ENCODE data around the gene INSR.

The INSR gene

GRCh38 chr19:7202888-7203287 is 91.3 kb downstream of the INSR start:
- H3K4me1 Mint-ChIP-seq = peaks cover 22% of the 10 kb centered on the region
- ATAC-seq (no peak), DNase-seq (no peak)
- no peak overlapping the region for H3K4me3 Mint-ChIP-seq
- H3K27ac Mint-ChIP-seq = no peak overlapping the region
- peaks cover 33% of the 10 kb centered on the region for H3K27me3 Mint-ChIP-seq
- no peaks in the 10 kb centered on the region for H3K9me3 Mint-ChIP-seq

DNA sequence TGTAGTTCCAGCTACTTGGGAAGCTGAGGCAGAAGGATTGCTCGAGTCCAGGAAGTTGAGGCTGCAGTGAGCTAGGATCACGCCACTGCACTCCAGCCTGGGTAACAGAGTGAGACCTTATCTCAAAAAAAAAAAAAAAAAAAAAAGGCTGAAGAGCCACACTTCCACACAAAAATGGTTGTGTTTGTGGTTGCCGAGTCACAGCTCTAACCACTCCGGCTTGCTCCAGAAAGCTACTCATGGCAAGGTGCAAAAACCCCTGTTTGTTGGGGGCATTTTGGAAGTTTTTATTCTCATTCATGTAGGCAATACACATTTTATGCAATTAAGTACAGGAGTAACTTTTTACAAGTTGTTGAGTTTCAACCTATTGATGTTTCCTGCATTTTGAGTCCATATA is 93.5 kb downstream of the INSR start:
- Mint-ChIP-seq H3K4me3 (no peak overlapping the region), H3K27me3 (peaks cover 33% of the 10 kb centered on the region), H3K9me3 (no peaks in the 10 kb centered on the region), H3K27ac (no peak overlapping the region), H3K4me1 (peaks cover 16% of the 10 kb centered on the region)
- DNase-seq (peak in 1 of 2 donors; percentile 42), ATAC-seq (no peak)

DNA sequence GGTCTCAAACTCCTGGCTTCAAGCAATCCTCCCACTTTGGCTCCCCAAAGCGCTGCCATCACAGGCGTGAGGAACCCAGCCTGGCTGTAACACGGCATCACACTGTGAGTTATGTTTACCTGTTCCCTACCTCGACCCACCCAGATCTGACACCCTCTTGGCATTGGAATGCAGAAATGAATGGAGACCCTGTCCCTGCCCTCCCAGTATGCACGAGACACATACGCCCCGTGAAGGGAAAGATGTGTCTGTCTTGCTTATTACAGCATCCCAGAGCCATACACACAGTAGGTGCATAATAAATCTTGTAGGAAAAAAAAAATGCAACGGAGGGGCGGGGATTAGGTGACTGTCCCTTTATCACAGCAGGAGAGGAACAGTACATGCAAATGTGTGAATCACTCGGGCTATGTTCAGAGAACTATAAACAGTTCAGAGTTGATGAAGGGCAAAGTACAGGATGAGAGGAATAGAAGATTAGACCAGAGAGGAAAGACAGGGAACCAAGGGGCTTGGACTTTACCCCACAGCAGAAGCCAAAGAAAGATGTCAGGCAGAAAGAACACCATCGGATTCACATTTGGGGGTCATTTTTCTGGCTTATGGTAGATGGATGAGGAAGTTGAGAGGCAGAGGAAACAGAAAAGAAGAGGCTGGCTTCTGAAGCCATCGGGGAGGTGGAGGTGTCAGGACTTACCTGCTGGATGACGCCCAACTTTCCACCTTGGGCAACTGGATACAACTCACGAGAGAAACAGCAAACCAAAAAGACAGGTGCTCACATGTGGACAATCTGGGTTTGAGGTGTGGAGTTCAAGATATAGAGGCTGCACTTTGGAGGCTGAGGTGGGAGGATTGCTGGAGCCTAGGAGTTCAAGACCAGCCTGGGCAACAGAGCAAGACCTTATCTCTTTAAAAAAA is 94.3 kb downstream of the INSR start:
- no peak for DNase-seq
- H3K4me3 Mint-ChIP-seq = no peak overlapping the region
- no peak overlapping the region for H3K27ac Mint-ChIP-seq
- H3K9me3 Mint-ChIP-seq = no peaks in the 10 kb centered on the region
- no peak for ATAC-seq
- H3K4me1 Mint-ChIP-seq = peaks cover 16% of the 10 kb centered on the region
- peaks cover 40% of the 10 kb centered on the region for H3K27me3 Mint-ChIP-seq

DNA sequence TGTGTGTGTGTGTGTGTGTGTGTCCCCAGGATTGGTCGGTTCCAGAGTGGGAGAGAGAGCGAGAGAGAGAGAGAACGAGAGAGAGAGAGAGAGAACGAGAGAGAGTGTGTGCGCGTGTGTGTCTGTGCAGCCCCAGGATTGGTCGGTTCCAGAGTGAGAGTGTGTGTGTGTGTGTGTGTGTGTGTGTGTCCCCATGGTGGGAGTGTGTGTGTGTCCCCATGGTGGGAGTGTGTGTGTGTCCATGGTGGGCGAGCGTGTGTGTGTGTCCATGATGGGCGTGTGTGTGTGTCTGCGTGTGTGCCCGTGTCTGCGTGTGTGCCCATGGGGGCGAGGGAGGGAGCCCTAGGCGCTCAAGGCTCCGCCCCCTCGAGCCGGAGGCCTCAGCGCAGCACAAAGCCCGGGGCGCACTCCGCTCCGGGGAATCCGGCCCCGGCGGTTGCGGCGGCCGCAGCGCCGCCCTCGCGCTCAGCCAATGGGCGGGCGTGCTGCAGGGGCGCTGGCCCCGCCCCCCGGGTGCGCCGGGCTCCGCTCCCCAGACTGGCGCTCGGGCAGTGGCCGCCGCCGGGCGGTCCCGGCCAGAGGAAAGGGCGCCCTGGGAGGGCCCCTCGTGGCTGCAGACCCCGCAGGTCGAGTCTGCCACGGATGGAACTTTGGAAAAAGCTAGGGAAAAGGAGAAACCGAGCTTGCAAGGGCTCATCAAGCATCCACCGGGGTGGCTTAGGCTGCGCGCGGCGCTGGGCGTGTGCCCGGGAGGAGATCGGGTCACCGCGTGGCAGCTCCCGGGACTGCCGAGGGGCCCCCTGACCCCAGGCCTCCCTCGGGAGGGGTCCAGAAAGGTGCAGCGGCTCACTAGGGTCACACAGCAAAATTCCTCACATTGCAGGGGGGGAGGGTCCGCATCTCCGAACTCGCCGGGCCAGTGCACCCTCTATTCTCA is 96.2 kb downstream of the INSR start:
- peak overlapping the region; percentile 85 to 90 for H3K4me3 Mint-ChIP-seq
- H3K4me1 Mint-ChIP-seq = peaks cover 19% of the 10 kb centered on the region
- ATAC-seq (peak; percentile 88), DNase-seq (peak; percentile 93 to 95)
- peaks cover 54% of the 10 kb centered on the region for H3K27me3 Mint-ChIP-seq
- peak overlapping the region; percentile 38 to 89 for H3K27ac Mint-ChIP-seq
- H3K9me3 Mint-ChIP-seq = no peaks in the 10 kb centered on the region

- no peaks in the 10 kb centered on the region for H3K9me3 Mint-ChIP-seq
- peak overlapping the region; percentile 38 to 91 for H3K27ac Mint-ChIP-seq
- H3K27me3 Mint-ChIP-seq = peaks cover 58% of the 10 kb centered on the region
- peaks cover 27% of the 10 kb centered on the region for H3K4me1 Mint-ChIP-seq
- peak overlapping the region; percentile 85 to 90 for H3K4me3 Mint-ChIP-seq
- DNase-seq (peak; percentile 84 to 90), ATAC-seq (peak; percentile 84)
Measured at GRCh38 chr19:7197119-7197759, 97.0 kb downstream of the INSR start.

GRCh38 chr19:7196763-7197118 is 97.5 kb downstream of the INSR start:
- Mint-ChIP-seq H3K27ac (no peak overlapping the region), H3K4me3 (peak overlapping the region; percentile 85 to 90), H3K27me3 (peaks cover 54% of the 10 kb centered on the region), H3K4me1 (peaks cover 27% of the 10 kb centered on the region), H3K9me3 (no peaks in the 10 kb centered on the region)
- DNase-seq = no peak
- no peak for ATAC-seq

GRCh38 chr19:7195046-7195445 is 99.2 kb downstream of the INSR start:
- no peaks in the 10 kb centered on the region for H3K9me3 Mint-ChIP-seq
- peaks cover 60% of the 10 kb centered on the region for H3K27me3 Mint-ChIP-seq
- H3K27ac Mint-ChIP-seq = no peak overlapping the region
- DNase-seq (no peak), ATAC-seq (no peak)
- H3K4me1 Mint-ChIP-seq = peaks cover 37% of the 10 kb centered on the region
- H3K4me3 Mint-ChIP-seq = no peak overlapping the region

DNA sequence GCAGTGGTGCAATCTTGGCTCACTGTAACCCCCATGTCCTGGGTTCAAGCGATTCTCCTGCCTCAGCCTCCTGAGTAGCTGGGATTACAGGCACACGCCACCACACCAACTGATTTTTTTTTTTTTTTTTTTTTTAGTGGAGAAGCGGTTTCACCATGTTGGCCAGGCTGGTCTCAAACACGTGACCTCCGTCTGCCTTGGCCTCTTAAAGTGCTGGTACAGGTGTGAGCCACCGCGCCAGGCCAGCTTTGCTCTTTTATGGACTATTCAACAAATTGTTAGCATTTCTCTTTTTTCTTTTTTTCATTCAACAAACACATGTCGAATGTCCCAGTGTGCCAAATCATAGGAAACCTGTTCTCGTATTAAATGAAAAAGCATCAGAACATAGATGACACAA is 99.6 kb downstream of the INSR start:
- no peak overlapping the region for H3K27ac Mint-ChIP-seq
- ATAC-seq = no peak

DNA sequence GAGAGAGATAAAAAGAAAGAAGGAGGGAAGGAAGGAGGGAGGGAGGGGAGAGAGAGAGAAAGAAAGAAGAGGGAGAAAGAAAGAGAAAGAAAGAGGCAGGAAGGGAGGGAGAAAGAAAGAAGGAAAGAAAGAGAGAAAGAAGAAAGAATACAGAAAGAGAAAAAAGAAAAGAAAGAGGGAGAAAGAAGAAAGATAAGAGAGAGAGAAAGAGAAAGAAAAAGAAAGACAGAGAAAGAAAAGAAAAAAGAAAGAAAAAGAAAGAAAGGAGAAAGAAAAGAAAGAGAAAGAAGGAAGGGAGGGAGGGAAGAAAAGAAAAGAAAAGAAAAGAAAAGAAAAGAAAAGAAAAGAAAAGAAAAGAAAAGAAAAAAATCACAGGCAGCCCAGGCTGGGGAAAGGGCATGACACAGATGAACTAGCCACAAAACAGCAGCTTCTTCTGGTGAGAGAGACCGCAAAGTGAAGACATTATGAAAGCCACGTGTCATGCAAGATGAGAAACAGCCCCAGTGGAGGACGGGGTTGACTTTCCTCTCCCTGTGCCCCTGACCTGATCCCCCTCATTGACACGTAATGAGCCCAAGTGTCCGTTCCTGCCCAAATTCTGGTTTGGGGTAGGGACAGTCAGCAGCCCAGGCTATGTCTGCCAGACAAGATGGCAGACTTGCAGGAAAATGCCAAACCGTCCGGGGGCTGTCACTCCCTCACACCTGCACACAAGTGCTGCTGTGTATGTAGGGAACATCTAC is 102.1 kb downstream of the INSR start:
- peak; percentile 57 to 63 for DNase-seq
- no peak overlapping the region for H3K27ac Mint-ChIP-seq

More for the DNA sequence above, 99.6 kb downstream of the INSR start:
- Mint-ChIP-seq H3K27me3 (peaks cover 55% of the 10 kb centered on the region), H3K4me1 (peaks cover 37% of the 10 kb centered on the region), H3K9me3 (no peaks in the 10 kb centered on the region), H3K4me3 (no peak overlapping the region)
- no peak for DNase-seq

GRCh38 chr19:7188698-7189629 is 105.2 kb downstream of the INSR start:
- H3K27me3 Mint-ChIP-seq = peaks cover 43% of the 10 kb centered on the region
- no peak for DNase-seq
- no peak overlapping the region for H3K4me3 Mint-ChIP-seq
- no peak for ATAC-seq
- H3K27ac Mint-ChIP-seq = no peak overlapping the region
- H3K4me1 Mint-ChIP-seq = peaks cover 55% of the 10 kb centered on the region
- no peaks in the 10 kb centered on the region for H3K9me3 Mint-ChIP-seq

More for the DNA sequence above, 102.1 kb downstream of the INSR start:
- Mint-ChIP-seq H3K27me3 (peaks cover 52% of the 10 kb centered on the region), H3K4me1 (peaks cover 39% of the 10 kb centered on the region), H3K4me3 (peak overlapping the region; percentile 76 to 79), H3K9me3 (no peaks in the 10 kb centered on the region)
- peak; percentile 86 for ATAC-seq

DNA sequence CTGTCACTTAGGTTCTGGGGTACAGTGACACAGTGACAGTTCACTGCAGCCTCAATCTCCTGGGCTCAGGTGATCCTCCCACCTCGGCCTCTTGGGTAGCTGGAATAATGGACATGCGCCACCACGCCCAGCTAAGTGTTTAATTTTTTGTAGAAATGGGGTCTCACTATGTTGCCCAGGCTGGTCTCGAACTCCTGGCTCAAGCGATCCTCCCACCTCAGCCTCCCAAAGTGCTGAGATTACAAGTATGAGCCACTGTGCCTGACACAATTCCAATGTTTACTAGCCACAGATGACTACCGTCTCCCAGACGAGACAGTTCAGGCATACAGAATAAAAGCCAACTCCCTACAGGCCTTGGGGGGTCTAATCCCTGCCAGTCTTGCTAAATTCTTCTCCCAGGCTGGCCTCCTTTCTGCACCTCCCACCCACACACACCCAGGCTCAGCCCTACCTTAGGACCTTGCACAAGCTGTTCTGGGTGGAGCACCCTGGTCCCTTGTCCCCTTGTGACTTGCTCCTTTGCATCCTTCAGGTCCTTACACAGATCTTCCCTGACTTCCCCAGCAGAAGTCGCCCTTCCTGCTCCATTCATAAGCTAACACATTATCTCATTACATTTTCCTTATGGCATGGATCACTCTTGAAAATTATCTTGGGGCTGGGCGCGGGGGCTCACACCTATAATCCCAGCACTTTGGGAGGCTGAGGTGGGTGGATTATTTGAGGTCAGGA is 106.4 kb downstream of the INSR start:
- ATAC-seq (no peak), DNase-seq (no peak)
- Mint-ChIP-seq H3K27me3 (peaks cover 31% of the 10 kb centered on the region), H3K9me3 (no peaks in the 10 kb centered on the region), H3K27ac (peak overlapping the region in 1 of 2 donors; percentile 60), H3K4me1 (peaks cover 60% of the 10 kb centered on the region), H3K4me3 (no peak overlapping the region)

GRCh38 chr19:7182489-7182888 is 111.7 kb downstream of the INSR start:
- ATAC-seq (no peak), DNase-seq (no peak)
- peak overlapping the region; percentile 56 to 74 for H3K4me3 Mint-ChIP-seq
- H3K4me1 Mint-ChIP-seq = peaks cover 53% of the 10 kb centered on the region
- H3K27me3 Mint-ChIP-seq = peaks cover 17% of the 10 kb centered on the region
- no peak overlapping the region for H3K27ac Mint-ChIP-seq
- no peaks in the 10 kb centered on the region for H3K9me3 Mint-ChIP-seq

DNA sequence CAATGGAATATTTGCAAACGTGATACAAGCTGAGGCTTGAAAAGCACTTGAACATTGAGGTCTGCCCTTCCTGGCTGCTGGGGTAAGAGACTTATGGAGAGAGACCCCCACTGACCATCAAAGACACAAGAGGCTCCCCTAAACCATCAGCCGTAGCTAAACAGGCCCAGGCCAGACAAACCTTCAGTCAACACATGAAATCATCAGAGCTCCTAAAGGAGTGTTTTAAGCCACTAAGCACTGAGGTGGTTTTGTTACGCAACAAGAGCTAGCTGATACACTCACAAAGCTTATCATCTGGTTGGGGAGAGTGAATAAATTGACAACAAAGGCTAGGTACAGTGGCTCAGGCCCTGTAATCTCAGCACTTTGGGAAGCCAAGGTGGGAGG is 114.3 kb downstream of the INSR start:
- Mint-ChIP-seq H3K9me3 (no peaks in the 10 kb centered on the region), H3K27ac (no peak overlapping the region), H3K27me3 (peaks cover 28% of the 10 kb centered on the region), H3K4me3 (no peak overlapping the region), H3K4me1 (peaks cover 35% of the 10 kb centered on the region)
- no peak for ATAC-seq
- no peak for DNase-seq
